ENCODE results near the gene DDIT4. TPM values are rescaled to one million over a fixed set of nuclear protein-coding genes. Genes with fewer than 3 reads are reported as not detected.
A peak's percentile ranks its signal among the peaks of the same experiment; 100 is the strongest.

The DDIT4 gene
- total RNA-seq, 2 experiments from 2014 or later: 750 to 1,039 TPM

DNA sequence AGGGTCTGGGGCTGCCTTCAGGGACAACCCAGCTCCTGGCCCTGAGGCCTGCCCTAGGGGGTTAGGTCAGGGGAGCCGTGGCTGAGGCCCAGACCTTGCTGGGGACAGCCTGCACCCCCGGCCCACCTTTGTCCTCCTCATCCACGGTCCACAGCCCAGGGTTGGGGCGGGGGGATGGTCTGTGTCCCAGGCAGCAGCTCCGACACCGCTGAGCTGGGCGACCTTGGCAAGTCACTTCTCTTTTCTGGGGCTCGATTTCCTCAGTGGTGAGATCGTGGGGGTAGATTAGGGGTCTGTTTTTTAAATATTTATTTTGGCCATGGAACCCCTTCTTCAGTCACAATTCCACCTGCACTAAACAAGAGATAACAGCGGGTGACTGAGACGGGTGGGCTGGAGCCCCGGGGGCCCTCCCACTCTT is 50.1 kb downstream of the DDIT4 start:
- ATAC-seq: no peak
- intact Hi-C loops (cut with DNase I, micrococcal nuclease): loop anchor here (5.0 kb wide), 2 partner anchors 106 to 556 kb away; partner anchors contain the start of genes ANAPC16 (in 1 of the 2) and ASCC1 (in 1 of the 2)
- Mint-ChIP-seq H3K9me3 (ENCODE audit: low read depth) (peaks cover 3% of the 10 kb centered on the region), H3K36me3 (ENCODE audit: low read depth) (peaks cover 27% of the 10 kb centered on the region), H3K27me3 (no peaks in the 10 kb centered on the region), H3K4me3 (no peak overlapping the region), H3K27ac (peak overlapping the region; percentile 100), H3K4me1 (peaks cover 66% of the 10 kb centered on the region)
- CTCF ChIA-PET: interaction anchor here (0.6 kb wide), 2 partner anchors 21 to 1554 kb away, joined by 3 read pairs; no protein-coding TSS in a partner anchor
- POLR2A ChIA-PET: interaction anchor here (1.1 to 8.2 kb wide), 4 partner anchors 10 to 47 kb away, joined by 3 to 124 read pairs (median 73); no protein-coding TSS in a partner anchor
- no peak for DNase-seq

Other genes with a start within 250 kb of the DDIT4 start
- gene SPOCK2, start 185.4 kb upstream of the DDIT4 start, total RNA-seq: 100 to 1,000 TPM; 158 to 165 TPM
- gene ANAPC16, start 57.9 kb upstream of the DDIT4 start, total RNA-seq: 100 to 1,000 TPM in 1 of 2 experiments, 10 to 100 TPM in 1; 90.2 to 123 TPM
- gene ASCC1, start 57.6 kb upstream of the DDIT4 start, total RNA-seq: 10 to 100 TPM; 67.8 to 68.9 TPM
- gene DNAJB12, start 81.0 kb downstream of the DDIT4 start, total RNA-seq: 10 to 100 TPM; 19.7 to 21.9 TPM

Measured in activated CD4-positive, alpha-beta T cell treated with anti-CD3 and anti-CD28 coated beads for 36 hours (primary cell).